Immature natural killer cell (primary cell): ENCODE results near the gene ABLIM1. TPM values are rescaled to one million over a fixed set of nuclear protein-coding genes. Genes with fewer than 3 reads are reported as not detected.

ENCODE experiments used
- DNase-seq, 3 donors: peaks; one replicate each; pipeline ENCODE4 v3.0.0; 2022; ENCODE audit warnings: mixed read lengths in 1 of 3
- H3K27ac Mint-ChIP-seq, 6 donors: one replicate each; pipeline ENCODE4 v1.8.0; 2020; ENCODE audit warnings: mixed read lengths in 6 of 6, mild to moderate bottlenecking in 5 of 6, inconsistent platforms in 4 of 6, moderate library complexity in 3 of 6
- H3K27me3 Mint-ChIP-seq, 3 donors: one replicate each; pipeline ENCODE4 v1.8.0; 2020 to 2021; ENCODE audit warnings: low read depth in 3 of 3, mild to moderate bottlenecking in 3 of 3, mixed read lengths in 3 of 3, moderate library complexity in 3 of 3, inconsistent platforms in 1 of 3
- H3K36me3 Mint-ChIP-seq, 3 donors: one replicate each; pipeline ENCODE4 v1.8.0; 2020; ENCODE audit warnings: mixed read lengths in 3 of 3, inconsistent platforms in 2 of 3, mild to moderate bottlenecking in 2 of 3
- H3K4me1 Mint-ChIP-seq, 2 donors: one replicate each; pipeline ENCODE4 v1.8.0; 2020; ENCODE audit warnings: inconsistent platforms in 2 of 2, mild to moderate bottlenecking in 2 of 2, mixed read lengths in 2 of 2, moderate library complexity in 1 of 2
- H3K4me3 Mint-ChIP-seq, 5 donors: one replicate each; pipeline ENCODE4 v1.8.0; 2020; ENCODE audit warnings: mild to moderate bottlenecking in 5 of 5, mixed read lengths in 5 of 5, inconsistent platforms in 3 of 5, moderate library complexity in 3 of 5
- H3K9me3 Mint-ChIP-seq, 6 donors: one replicate each; pipeline ENCODE4 v1.8.0; 2020; ENCODE audit warnings: mild to moderate bottlenecking in 6 of 6, mixed read lengths in 6 of 6, inconsistent platforms in 4 of 6, moderate library complexity in 3 of 6
- polyA plus RNA-seq, 3 donors: library from polyadenylated mRNA; unstranded; fragments of 300-500 nt; fragmentation: Illumina TruSeq; gene quantifications; one replicate each; pipeline ENCODE4 v1.2.3, GENCODE V29; 2021

The ABLIM1 gene
- polyA plus RNA-seq, 3 donors from 2014 or later, result 66.2 to 121 (median 74.1) TPM

GRCh38 chr10:114685456-114685855, 27.4 kb upstream of the ABLIM1 start:
- Mint-ChIP-seq H3K27me3 (peaks cover 2 to 4% (median 4%) of the 10 kb centered on the region in 3 donors), H3K9me3 (no peaks in the 10 kb centered on the region), H3K4me1 (no peaks in the 10 kb centered on the region), H3K27ac (no peak overlapping the region), H3K36me3 (no peaks in the 10 kb centered on the region), H3K4me3 (no peak overlapping the region)
- DNase-seq, result no peak

- H3K27me3 Mint-ChIP-seq, result peaks cover 2 to 4% (median 2%) of the 10 kb centered on the region in 3 donors
- H3K4me3 Mint-ChIP-seq, result no peak overlapping the region
- H3K9me3 Mint-ChIP-seq, result no peaks in the 10 kb centered on the region
- H3K27ac Mint-ChIP-seq, result no peak overlapping the region
- DNase-seq, result no peak
- H3K4me1 Mint-ChIP-seq, result no peaks in the 10 kb centered on the region
- H3K36me3 Mint-ChIP-seq, result no peaks in the 10 kb centered on the region
Measured at GRCh38 chr10:114684822-114685209, 26.7 kb upstream of the ABLIM1 start.

- no peak for DNase-seq
- Mint-ChIP-seq H3K27ac (no peak overlapping the region), H3K4me1 (no peaks in the 10 kb centered on the region), H3K36me3 (no peaks in the 10 kb centered on the region), H3K4me3 (no peak overlapping the region), H3K27me3 (peaks cover 2 to 4% (median 2%) of the 10 kb centered on the region in 3 donors), H3K9me3 (no peaks in the 10 kb centered on the region)
Measured at GRCh38 chr10:114684084-114684821, 26.2 kb upstream of the ABLIM1 start.

- peaks cover 2 to 4% (median 2%) of the 10 kb centered on the region in 3 donors for H3K27me3 Mint-ChIP-seq
- no peak overlapping the region for H3K27ac Mint-ChIP-seq
- no peaks in the 10 kb centered on the region for H3K4me1 Mint-ChIP-seq
- H3K4me3 Mint-ChIP-seq, result no peak overlapping the region
- H3K9me3 Mint-ChIP-seq, result no peaks in the 10 kb centered on the region
- H3K36me3 Mint-ChIP-seq, result no peaks in the 10 kb centered on the region
- DNase-seq, result no peak
Measured at GRCh38 chr10:114683593-114683992, 25.5 kb upstream of the ABLIM1 start.

- H3K27me3 Mint-ChIP-seq, result peaks cover 2 to 4% (median 2%) of the 10 kb centered on the region in 3 donors
- no peak for DNase-seq
- H3K4me1 Mint-ChIP-seq, result no peaks in the 10 kb centered on the region
- H3K9me3 Mint-ChIP-seq, result no peaks in the 10 kb centered on the region
- H3K36me3 Mint-ChIP-seq, result no peaks in the 10 kb centered on the region
- no peak overlapping the region for H3K4me3 Mint-ChIP-seq
- no peak overlapping the region for H3K27ac Mint-ChIP-seq
Measured at GRCh38 chr10:114683162-114683561, 25.1 kb upstream of the ABLIM1 start.

GRCh38 chr10:114682532-114682931, 24.5 kb upstream of the ABLIM1 start:
- no peak overlapping the region for H3K27ac Mint-ChIP-seq
- H3K9me3 Mint-ChIP-seq, result no peaks in the 10 kb centered on the region
- H3K4me3 Mint-ChIP-seq, result no peak overlapping the region
- H3K36me3 Mint-ChIP-seq, result no peaks in the 10 kb centered on the region
- no peak for DNase-seq
- H3K4me1 Mint-ChIP-seq, result no peaks in the 10 kb centered on the region
- peaks cover 2 to 4% (median 2%) of the 10 kb centered on the region in 3 donors for H3K27me3 Mint-ChIP-seq

- no peak for DNase-seq
- Mint-ChIP-seq H3K27me3 (peaks cover 2 to 4% (median 2%) of the 10 kb centered on the region in 3 donors), H3K27ac (no peak overlapping the region), H3K9me3 (no peaks in the 10 kb centered on the region), H3K4me1 (no peaks in the 10 kb centered on the region), H3K36me3 (no peaks in the 10 kb centered on the region), H3K4me3 (no peak overlapping the region)
Measured at GRCh38 chr10:114682121-114682520, 24.0 kb upstream of the ABLIM1 start.

- no peak overlapping the region for H3K27ac Mint-ChIP-seq
- peaks cover 2 to 4% (median 2%) of the 10 kb centered on the region in 3 donors for H3K27me3 Mint-ChIP-seq
- H3K9me3 Mint-ChIP-seq, result no peaks in the 10 kb centered on the region
- DNase-seq, result no peak
- H3K4me3 Mint-ChIP-seq, result no peak overlapping the region
- no peaks in the 10 kb centered on the region for H3K36me3 Mint-ChIP-seq
- no peaks in the 10 kb centered on the region for H3K4me1 Mint-ChIP-seq
Measured at GRCh38 chr10:114681542-114681941, 23.5 kb upstream of the ABLIM1 start.

GRCh38 chr10:114680543-114681117, 22.6 kb upstream of the ABLIM1 start:
- DNase-seq, result no peak
- H3K36me3 Mint-ChIP-seq, result no peaks in the 10 kb centered on the region
- H3K27ac Mint-ChIP-seq, result no peak overlapping the region
- no peaks in the 10 kb centered on the region for H3K9me3 Mint-ChIP-seq
- H3K4me1 Mint-ChIP-seq, result no peaks in the 10 kb centered on the region
- peaks cover 2 to 4% (median 2%) of the 10 kb centered on the region in 3 donors for H3K27me3 Mint-ChIP-seq
- no peak overlapping the region for H3K4me3 Mint-ChIP-seq

- H3K4me1 Mint-ChIP-seq, result no peaks in the 10 kb centered on the region
- no peaks in the 10 kb centered on the region for H3K36me3 Mint-ChIP-seq
- H3K9me3 Mint-ChIP-seq, result no peaks in the 10 kb centered on the region
- DNase-seq, result no peak
- peaks cover 2 to 4% (median 3%) of the 10 kb centered on the region in 3 donors for H3K27me3 Mint-ChIP-seq
- no peak overlapping the region for H3K27ac Mint-ChIP-seq
- H3K4me3 Mint-ChIP-seq, result no peak overlapping the region
Measured at GRCh38 chr10:114679552-114679951, 21.5 kb upstream of the ABLIM1 start.

- no peaks in the 10 kb centered on the region for H3K9me3 Mint-ChIP-seq
Measured at GRCh38 chr10:114678820-114679219, 20.7 kb upstream of the ABLIM1 start.

GRCh38 chr10:114678336-114678735, 20.3 kb upstream of the ABLIM1 start:
- no peak overlapping the region for H3K4me3 Mint-ChIP-seq
- H3K9me3 Mint-ChIP-seq, result no peaks in the 10 kb centered on the region
- DNase-seq, result no peak
- H3K27me3 Mint-ChIP-seq, result peaks cover 0 to 3% (median 2%) of the 10 kb centered on the region in 3 donors
- H3K4me1 Mint-ChIP-seq, result no peaks in the 10 kb centered on the region
- H3K27ac Mint-ChIP-seq, result no peak overlapping the region
- H3K36me3 Mint-ChIP-seq, result no peaks in the 10 kb centered on the region

More at GRCh38 chr10:114678820-114679219, 20.7 kb upstream of the ABLIM1 start:
- no peaks in the 10 kb centered on the region for H3K36me3 Mint-ChIP-seq
- DNase-seq, result no peak
- H3K4me1 Mint-ChIP-seq, result no peaks in the 10 kb centered on the region
- H3K4me3 Mint-ChIP-seq, result no peak overlapping the region
- no peak overlapping the region for H3K27ac Mint-ChIP-seq
- H3K27me3 Mint-ChIP-seq, result peaks cover 0 to 4% (median 2%) of the 10 kb centered on the region in 3 donors

- H3K36me3 Mint-ChIP-seq, result no peaks in the 10 kb centered on the region
- H3K27me3 Mint-ChIP-seq, result peaks cover 0 to 5% (median 4%) of the 10 kb centered on the region in 3 donors
- no peak overlapping the region for H3K4me3 Mint-ChIP-seq
- no peaks in the 10 kb centered on the region for H3K4me1 Mint-ChIP-seq
- no peak overlapping the region for H3K27ac Mint-ChIP-seq
- no peak for DNase-seq
- no peaks in the 10 kb centered on the region for H3K9me3 Mint-ChIP-seq
Measured at GRCh38 chr10:114674346-114674745, 16.3 kb upstream of the ABLIM1 start.

GRCh38 chr10:114669648-114670047, 11.6 kb upstream of the ABLIM1 start:
- H3K27me3 Mint-ChIP-seq, result peaks cover 1 to 6% (median 2%) of the 10 kb centered on the region in 3 donors
- no peaks in the 10 kb centered on the region for H3K36me3 Mint-ChIP-seq
- no peak overlapping the region for H3K27ac Mint-ChIP-seq
- no peak for DNase-seq
- no peaks in the 10 kb centered on the region for H3K9me3 Mint-ChIP-seq
- no peak overlapping the region for H3K4me3 Mint-ChIP-seq
- no peaks in the 10 kb centered on the region for H3K4me1 Mint-ChIP-seq
